Astrocyte (in vitro differentiated cells and primary cell): ENCODE measurements around the gene MYRIP.

Experiments
- EZH2 ChIP-seq: IDR thresholded peaks from 2 replicates; pipeline ENCODE4 v1.6.1; 2012; ENCODE audit warnings: mild to moderate bottlenecking, low read length, inconsistent platforms; ENCODE audit not compliant: insufficient read depth
- TF ChIP-seq, protein P1 (sequence below): IDR thresholded peaks from 2 replicates; pipeline ENCODE4 v1.5.1; 2011; ENCODE audit warnings: low read depth, mild to moderate bottlenecking, inconsistent platforms, low read length, moderate library complexity; ENCODE audit not compliant: insufficient read depth

DNA sequence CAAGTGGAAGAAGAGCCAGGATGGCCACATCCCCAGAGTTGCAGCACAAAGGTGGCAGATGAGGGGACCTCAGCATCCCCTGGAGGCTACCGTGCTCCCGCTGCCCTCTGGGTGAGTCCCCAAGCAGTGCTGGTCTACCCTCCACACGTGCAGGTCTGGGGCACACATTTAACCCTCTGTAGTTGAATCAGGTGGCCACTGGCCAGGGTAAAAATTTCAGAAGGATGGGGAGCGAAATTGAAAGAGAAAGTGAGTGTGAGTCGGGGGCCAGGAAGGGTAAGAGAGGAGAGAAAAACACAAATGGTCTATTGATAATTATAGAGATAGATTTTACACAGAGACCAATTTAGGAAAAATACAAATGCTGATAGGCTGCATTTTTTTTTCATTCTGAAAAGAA lies 360.6 kb downstream of the MYRIP start:
- TF ChIP-seq, protein P1, sequence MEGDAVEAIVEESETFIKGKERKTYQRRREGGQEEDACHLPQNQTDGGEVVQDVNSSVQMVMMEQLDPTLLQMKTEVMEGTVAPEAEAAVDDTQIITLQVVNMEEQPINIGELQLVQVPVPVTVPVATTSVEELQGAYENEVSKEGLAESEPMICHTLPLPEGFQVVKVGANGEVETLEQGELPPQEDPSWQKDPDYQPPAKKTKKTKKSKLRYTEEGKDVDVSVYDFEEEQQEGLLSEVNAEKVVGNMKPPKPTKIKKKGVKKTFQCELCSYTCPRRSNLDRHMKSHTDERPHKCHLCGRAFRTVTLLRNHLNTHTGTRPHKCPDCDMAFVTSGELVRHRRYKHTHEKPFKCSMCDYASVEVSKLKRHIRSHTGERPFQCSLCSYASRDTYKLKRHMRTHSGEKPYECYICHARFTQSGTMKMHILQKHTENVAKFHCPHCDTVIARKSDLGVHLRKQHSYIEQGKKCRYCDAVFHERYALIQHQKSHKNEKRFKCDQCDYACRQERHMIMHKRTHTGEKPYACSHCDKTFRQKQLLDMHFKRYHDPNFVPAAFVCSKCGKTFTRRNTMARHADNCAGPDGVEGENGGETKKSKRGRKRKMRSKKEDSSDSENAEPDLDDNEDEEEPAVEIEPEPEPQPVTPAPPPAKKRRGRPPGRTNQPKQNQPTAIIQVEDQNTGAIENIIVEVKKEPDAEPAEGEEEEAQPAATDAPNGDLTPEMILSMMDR = no peak
- no peak for TF ChIP-seq EZH2
